HFFc6 (cell line): ENCODE results near the gene PIGU. TPM values are rescaled to one million over a fixed set of nuclear protein-coding genes. Genes with fewer than 3 reads are reported as not detected.
"Not testable (repeated sequence)": the region's sequence is repeated elsewhere in the genome, so short reads cannot be mapped to it uniquely, and the experiment has no call there.

ENCODE experiments used
- DNase-seq: peaks from one replicate; pipeline ENCODE4 v3.0.0-alpha.2; 2018
- H3K27ac Mint-ChIP-seq: 2 replicates; pipeline ENCODE4 v1.8.0; 2020; ENCODE audit warnings: mild to moderate bottlenecking, mixed read lengths
- H3K27me3 Mint-ChIP-seq: 2 replicates; pipeline ENCODE4 v1.8.0; 2021; ENCODE audit warnings: mild to moderate bottlenecking, moderate library complexity, mixed read lengths; ENCODE audit not compliant: insufficient read depth
- H3K36me3 Mint-ChIP-seq: 2 replicates; pipeline ENCODE4 v1.8.0; 2021; ENCODE audit warnings: low read depth, mixed read lengths
- H3K4me1 Mint-ChIP-seq: 2 replicates; pipeline ENCODE4 v1.8.0; 2020; ENCODE audit warnings: low read depth, mixed read lengths
- H3K4me3 Mint-ChIP-seq: 2 replicates; pipeline ENCODE4 v1.8.0; 2020; ENCODE audit warnings: mild to moderate bottlenecking, moderate library complexity, mixed read lengths
- H3K9me3 Mint-ChIP-seq: 2 replicates; pipeline ENCODE4 v1.8.0; 2020; ENCODE audit warnings: mild to moderate bottlenecking, mixed read lengths
- CTCF ChIP-seq: fragments of 200-600 bp; sonication (generic); IDR thresholded peaks from 2 replicates; pipeline ENCODE4 v1.5.0; 2021; ENCODE audit warnings: antibody characterized with exemption, mild to moderate bottlenecking
- total RNA-seq, 6 experiments: library from RNA; stranded (reverse); fragmentation: NEBNext Ultra II Directional; extraction: Animal tissue kit (Norgen Biotek cat#: 25700); gene quantifications; 2 replicates in 1 of 6; 3 replicates in 5 of 6; pipeline ENCODE4 v1.2.3, GENCODE V29; 2021

PIGU gene
- total RNA-seq, 6 experiments from 2014 or later, result 22.5 to 28.9 (median 24.9) TPM

- H3K27me3 Mint-ChIP-seq, result no peaks in the 10 kb centered on the region; the same call in 1 of the 2 replicates
- DNase-seq, result no peak
- H3K27ac Mint-ChIP-seq, result no peak overlapping the region
- no peak overlapping the region for H3K4me3 Mint-ChIP-seq
- H3K9me3 Mint-ChIP-seq, result no peaks in the 10 kb centered on the region
- no peak for TF ChIP-seq CTCF
- H3K4me1 Mint-ChIP-seq, result peaks cover 33% of the 10 kb centered on the region
- H3K36me3 Mint-ChIP-seq, result peaks cover 16% of the 10 kb centered on the region
Observed at GRCh38 chr20:34717230-34718095, 40.6 kb upstream of the PIGU start.

- Mint-ChIP-seq H3K9me3 (no peaks in the 10 kb centered on the region), H3K27me3 (no peaks in the 10 kb centered on the region; the same call in 1 of the 2 replicates), H3K27ac (no peak overlapping the region), H3K4me3 (no peak overlapping the region), H3K36me3 (peaks cover 19% of the 10 kb centered on the region), H3K4me1 (peaks cover 39% of the 10 kb centered on the region)
- TF ChIP-seq CTCF, result no peak
- no peak for DNase-seq
Observed at GRCh38 chr20:34716921-34717229, 40.0 kb upstream of the PIGU start.

- H3K27ac Mint-ChIP-seq, result peak overlapping the region; percentile 53
- peak; percentile 5 for DNase-seq
Observed at GRCh38 chr20:34715384-34715783, 38.5 kb upstream of the PIGU start.

GRCh38 chr20:34713944-34714515, 37.1 kb upstream of the PIGU start:
- peaks cover 27% of the 10 kb centered on the region for H3K36me3 Mint-ChIP-seq
- H3K27ac Mint-ChIP-seq, result peak overlapping the region; percentile 85
- peaks cover 53% of the 10 kb centered on the region for H3K4me1 Mint-ChIP-seq
- DNase-seq, H3K27me3 Mint-ChIP-seq, H3K9me3 Mint-ChIP-seq: not testable (repeated sequence)
- H3K4me3 Mint-ChIP-seq, result peak overlapping the region; percentile 48; the same call in 1 of the 2 replicates

More at GRCh38 chr20:34715384-34715783, 38.5 kb upstream of the PIGU start:
- Mint-ChIP-seq H3K36me3 (peaks cover 26% of the 10 kb centered on the region), H3K9me3 (no peaks in the 10 kb centered on the region), H3K4me1 (peaks cover 49% of the 10 kb centered on the region), H3K27me3 (no peaks in the 10 kb centered on the region; the same call in 1 of the 2 replicates), H3K4me3 (no peak overlapping the region)
- TF ChIP-seq CTCF, result no peak

GRCh38 chr20:34713194-34713943, 36.5 kb upstream of the PIGU start:
- peaks cover 27% of the 10 kb centered on the region for H3K36me3 Mint-ChIP-seq
- no peaks in the 10 kb centered on the region; the same call in 1 of the 2 replicates for H3K27me3 Mint-ChIP-seq
- H3K4me3 Mint-ChIP-seq, result peak overlapping the region; percentile 67
- H3K27ac Mint-ChIP-seq, result peak overlapping the region; percentile 85
- H3K9me3 Mint-ChIP-seq, result no peaks in the 10 kb centered on the region
- peaks cover 59% of the 10 kb centered on the region for H3K4me1 Mint-ChIP-seq
- TF ChIP-seq CTCF, result no peak
- DNase-seq, result peak; percentile 98
